GM19023 (cell line): ENCODE results near the gene THBS2.

Source experiments
- ATAC-seq: cut with Tn5 transposase; IDR thresholded peaks from one replicate; pipeline ENCODE4 v1.9.1; 2021; ENCODE audit warnings: mild to moderate bottlenecking, moderate library complexity; ENCODE audit not compliant: unreplicated experiment

THBS2 gene

GRCh38 chr6:169251371-169251802 lies 2.3 kb downstream of the THBS2 start:
- no peak for ATAC-seq

GRCh38 chr6:169250660-169251059 lies 3.0 kb downstream of the THBS2 start:
- ATAC-seq = no peak

- no peak for ATAC-seq
Observed at GRCh38 chr6:169249057-169249456, 4.6 kb downstream of the THBS2 start.

- no peak for ATAC-seq
Observed at GRCh38 chr6:169248521-169248971, 5.1 kb downstream of the THBS2 start.

- ATAC-seq = no peak
Observed at GRCh38 chr6:169247991-169248390, 5.7 kb downstream of the THBS2 start.

GRCh38 chr6:169247419-169247818 lies 6.2 kb downstream of the THBS2 start:
- no peak for ATAC-seq

GRCh38 chr6:169246445-169246844 lies 7.2 kb downstream of the THBS2 start:
- ATAC-seq = no peak

GRCh38 chr6:169244684-169245383 lies 8.8 kb downstream of the THBS2 start:
- no peak for ATAC-seq

GRCh38 chr6:169243661-169244060 lies 10.0 kb downstream of the THBS2 start:
- ATAC-seq = no peak

- no peak for ATAC-seq
Observed at GRCh38 chr6:169243186-169243585, 10.5 kb downstream of the THBS2 start.

GRCh38 chr6:169241688-169242350 lies 11.8 kb downstream of the THBS2 start:
- ATAC-seq = no peak

- no peak for ATAC-seq
Observed at GRCh38 chr6:169240591-169241390, 12.9 kb downstream of the THBS2 start.

GRCh38 chr6:169240125-169240524 lies 13.5 kb downstream of the THBS2 start:
- ATAC-seq = no peak

GRCh38 chr6:169239181-169239580 lies 14.5 kb downstream of the THBS2 start:
- ATAC-seq = no peak

GRCh38 chr6:169238766-169239165 lies 14.9 kb downstream of the THBS2 start:
- ATAC-seq = no peak

GRCh38 chr6:169237496-169238134 lies 16.0 kb downstream of the THBS2 start:
- no peak for ATAC-seq

GRCh38 chr6:169236988-169237387 lies 16.7 kb downstream of the THBS2 start:
- no peak for ATAC-seq

- ATAC-seq = no peak
Observed at GRCh38 chr6:169236545-169236944, 17.1 kb downstream of the THBS2 start.

GRCh38 chr6:169235286-169235685 lies 18.4 kb downstream of the THBS2 start:
- no peak for ATAC-seq

- no peak for ATAC-seq
Observed at GRCh38 chr6:169234634-169235033, 19.0 kb downstream of the THBS2 start.

- ATAC-seq = no peak
Observed at GRCh38 chr6:169233832-169234231, 19.8 kb downstream of the THBS2 start.
